ENCODE measurements around the gene KRT40. TPM values are rescaled to one million over a fixed set of nuclear protein-coding genes. Genes with fewer than 3 reads are reported as not detected.

The KRT40 gene
- total and polyA plus RNA-seq, 2 experiments from 2014 or later = not detected

- TF ChIP-seq ZNF331 (CRISPR knock-in tag; IDR thresholded peaks at IDR 0.05; ENCODE audit: low read depth) (no peak), NANOG (IDR thresholded peaks at IDR 0.05; ENCODE audit: borderline replicate concordance) (no peak), STAT1 (IDR thresholded peaks at IDR 0.05; ENCODE audit: unreplicated experiment) (no peak), REST (IDR thresholded peaks at IDR 0.05; ENCODE audit: unreplicated experiment) (no peak), EZH2 (IDR thresholded peaks at IDR 0.05; ENCODE audit: low read depth, unreplicated experiment) (no peak)
- TF ChIP-seq, protein P1, sequence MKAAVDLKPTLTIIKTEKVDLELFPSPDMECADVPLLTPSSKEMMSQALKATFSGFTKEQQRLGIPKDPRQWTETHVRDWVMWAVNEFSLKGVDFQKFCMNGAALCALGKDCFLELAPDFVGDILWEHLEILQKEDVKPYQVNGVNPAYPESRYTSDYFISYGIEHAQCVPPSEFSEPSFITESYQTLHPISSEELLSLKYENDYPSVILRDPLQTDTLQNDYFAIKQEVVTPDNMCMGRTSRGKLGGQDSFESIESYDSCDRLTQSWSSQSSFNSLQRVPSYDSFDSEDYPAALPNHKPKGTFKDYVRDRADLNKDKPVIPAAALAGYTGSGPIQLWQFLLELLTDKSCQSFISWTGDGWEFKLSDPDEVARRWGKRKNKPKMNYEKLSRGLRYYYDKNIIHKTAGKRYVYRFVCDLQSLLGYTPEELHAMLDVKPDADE (IDR thresholded peaks at IDR 0.05) = no peak
Measured at GRCh38 chr17:40975516-40975915, 8.6 kb downstream of the KRT40 start (continued).

- H3K36me3 Mint-ChIP-seq (ENCODE audit: low read depth) = no peaks in the 10 kb centered on the region
Measured at GRCh38 chr17:40974366-40974765, 9.8 kb downstream of the KRT40 start.

More at GRCh38 chr17:40974366-40974765, 9.8 kb downstream of the KRT40 start:
- H3K27ac Mint-ChIP-seq = no peak overlapping the region
- no peaks in the 10 kb centered on the region for H3K79me2 ChIP-seq (replicated peaks; ENCODE audit: insufficient read depth)
- no peak overlapping the region for H3K27ac ChIP-seq (ENCODE audit: low read depth)
- no peak for ATAC-seq
- H3K4me3 ChIP-seq = no peak overlapping the region
- H3K4me3 Mint-ChIP-seq = no peak overlapping the region
- H4K20me1 ChIP-seq (replicated peaks; ENCODE audit: insufficient read depth) = no peaks in the 10 kb centered on the region
- H3K27me3 Mint-ChIP-seq (ENCODE audit: insufficient read depth, low read depth, poor library complexity) = no peaks in the 10 kb centered on the region
- no peaks in the 10 kb centered on the region for H3K4me1 Mint-ChIP-seq
- H3K4me2 ChIP-seq = no peak overlapping the region
- H3K9me3 Mint-ChIP-seq = peaks cover 4% of the 10 kb centered on the region; the same call in 1 of the 3 replicates
- TF ChIP-seq EZH2 (IDR thresholded peaks at IDR 0.05; ENCODE audit: low read depth, unreplicated experiment) = no peak
- TF ChIP-seq NANOG (IDR thresholded peaks at IDR 0.05; ENCODE audit: borderline replicate concordance) = no peak
- no peak for TF ChIP-seq CREB1 (CRISPR knock-in tag; IDR thresholded peaks at IDR 0.05; ENCODE audit: low read depth)
- no peak for TF ChIP-seq REST (IDR thresholded peaks at IDR 0.05; ENCODE audit: unreplicated experiment)
- TF ChIP-seq ZNF114 (CRISPR knock-in tag; IDR thresholded peaks at IDR 0.05) = no peak
- H3K27me3 ChIP-seq (ENCODE audit: insufficient read depth) = no peaks in the 10 kb centered on the region
- no peak for DNase-seq (ENCODE audit: low spot score)
- H3K4me1 ChIP-seq (ENCODE audit: insufficient read depth) = no peaks in the 10 kb centered on the region
- H3K36me3 ChIP-seq (ENCODE audit: insufficient read depth) = no peaks in the 10 kb centered on the region
- no peak overlapping the region for H2AFZ ChIP-seq
- H3K9me2 ChIP-seq (ENCODE audit: insufficient read depth) = 0 out of 2 replicates have a peak, but pooled peaks cover 3% of the 10 kb centered on the region
- no peaks in the 10 kb centered on the region for H3F3A ChIP-seq (replicated peaks; ENCODE audit: low read depth)

Measured in GM23338 (cell line).